Epithelial cell of proximal tubule (primary cell): Measurements from ENCODE around the gene OS9. TPM values are rescaled to one million over a fixed set of nuclear protein-coding genes. Genes with fewer than 3 reads are reported as not detected.
A peak's percentile ranks its signal among the peaks of the same experiment; 100 is the strongest.

Experiments used
- DNase-seq: peaks from one replicate; pipeline ENCODE4 v3.0.0-alpha.2; 2011; ENCODE audit warnings: low read depth
- H3K4me3 ChIP-seq: 2 replicates; pipeline ENCODE4 v1.5.1; 2011; ENCODE audit warnings: low read depth, mild to moderate bottlenecking, low read length
- total RNA-seq: library from RNA; depleted of rRNA; stranded (reverse); fragments of >200 nt; gene quantifications from 2 replicates; pipeline ENCODE4 v1.2.3, GENCODE V29; 2015
- TF ChIP-seq, protein P1 (sequence below): conservative IDR thresholded peaks from 2 replicates; pipeline ENCODE4 v1.5.1; 2012; ENCODE audit warnings: low read depth, mild to moderate bottlenecking, low read length

Gene OS9
- total RNA-seq, 1 donor from 2014 or later, result 101 TPM

DNA sequence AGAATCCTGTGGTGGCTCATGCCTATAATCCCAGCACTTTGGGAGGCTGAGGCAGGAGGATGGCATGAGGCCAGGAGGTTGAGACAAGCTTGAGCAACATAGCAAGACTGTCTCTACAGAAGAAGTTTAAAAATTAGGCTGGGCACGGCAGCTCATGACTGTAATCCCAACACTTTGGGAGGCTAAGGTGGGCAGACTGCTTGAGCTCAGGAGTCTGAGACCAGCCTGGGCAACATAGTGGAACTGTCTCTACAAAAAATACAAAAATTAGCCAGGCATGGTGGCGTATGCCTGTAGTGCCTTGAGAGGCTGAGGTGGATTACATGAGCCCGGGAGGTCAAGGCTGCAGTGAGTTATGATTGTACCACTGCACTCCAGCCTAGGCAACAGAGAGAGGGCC is 73.9 kb downstream of the OS9 start:
- TF ChIP-seq, protein P1, sequence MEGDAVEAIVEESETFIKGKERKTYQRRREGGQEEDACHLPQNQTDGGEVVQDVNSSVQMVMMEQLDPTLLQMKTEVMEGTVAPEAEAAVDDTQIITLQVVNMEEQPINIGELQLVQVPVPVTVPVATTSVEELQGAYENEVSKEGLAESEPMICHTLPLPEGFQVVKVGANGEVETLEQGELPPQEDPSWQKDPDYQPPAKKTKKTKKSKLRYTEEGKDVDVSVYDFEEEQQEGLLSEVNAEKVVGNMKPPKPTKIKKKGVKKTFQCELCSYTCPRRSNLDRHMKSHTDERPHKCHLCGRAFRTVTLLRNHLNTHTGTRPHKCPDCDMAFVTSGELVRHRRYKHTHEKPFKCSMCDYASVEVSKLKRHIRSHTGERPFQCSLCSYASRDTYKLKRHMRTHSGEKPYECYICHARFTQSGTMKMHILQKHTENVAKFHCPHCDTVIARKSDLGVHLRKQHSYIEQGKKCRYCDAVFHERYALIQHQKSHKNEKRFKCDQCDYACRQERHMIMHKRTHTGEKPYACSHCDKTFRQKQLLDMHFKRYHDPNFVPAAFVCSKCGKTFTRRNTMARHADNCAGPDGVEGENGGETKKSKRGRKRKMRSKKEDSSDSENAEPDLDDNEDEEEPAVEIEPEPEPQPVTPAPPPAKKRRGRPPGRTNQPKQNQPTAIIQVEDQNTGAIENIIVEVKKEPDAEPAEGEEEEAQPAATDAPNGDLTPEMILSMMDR, result no peak
- H3K4me3 ChIP-seq, result no peak overlapping the region
- no peak for DNase-seq

DNA sequence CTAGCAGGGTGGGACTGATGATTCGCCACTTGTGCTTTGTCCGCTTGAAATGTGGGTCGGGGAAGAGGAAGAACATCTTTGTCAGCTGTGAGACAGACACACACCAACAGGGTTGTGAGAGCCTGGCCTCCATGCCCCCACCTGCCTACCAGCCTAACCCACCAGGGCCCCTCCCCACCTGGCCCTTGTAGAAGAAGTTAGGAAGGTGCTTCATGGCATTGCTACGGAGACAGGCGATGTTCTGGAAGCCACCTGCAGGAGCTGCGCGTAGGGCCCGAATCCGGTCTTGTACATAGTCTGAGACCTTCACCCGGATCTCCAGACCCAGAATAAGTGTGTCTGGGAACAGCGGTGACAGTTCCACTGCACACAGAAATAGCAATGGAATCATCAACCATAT is 75.7 kb downstream of the OS9 start:
- H3K4me3 ChIP-seq, result no peak overlapping the region
- DNase-seq, result no peak
- TF ChIP-seq, protein P1, result no peak

DNA sequence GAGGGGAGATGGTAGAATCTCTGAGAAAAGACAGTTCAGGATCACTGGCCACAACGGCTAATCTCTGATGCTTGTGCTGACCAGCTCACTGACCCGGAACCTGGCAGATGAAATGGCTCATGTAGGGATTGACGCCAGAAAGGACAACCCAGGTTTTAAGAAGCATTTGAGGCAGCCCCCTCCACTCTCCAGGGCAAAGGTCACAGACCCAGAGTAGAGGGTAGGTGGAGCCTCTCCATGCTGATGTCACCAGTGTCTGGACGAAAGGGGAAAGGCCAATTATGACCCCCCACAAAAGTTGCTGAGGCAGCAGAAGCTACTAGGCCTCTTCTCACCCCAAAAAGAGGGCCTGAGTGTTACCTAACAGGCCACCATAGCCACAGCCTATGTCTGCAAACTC is 76.8 kb downstream of the OS9 start:
- no peak for DNase-seq
- TF ChIP-seq, protein P1, result no peak
- H3K4me3 ChIP-seq, result peak overlapping the region; percentile 76

Other genes with a start within 250 kb of the OS9 start
- 0.29 TPM in 1 of 2 replicates, not detected in the other for gene INHBE, start 238.8 kb upstream of the OS9 start, total RNA-seq
- gene GLI1, start 234.3 kb upstream of the OS9 start, total RNA-seq, result 0.51 TPM in 1 of 2 replicates, not detected in the other
- 0.29 and 1.2 TPM in 2 replicates for gene ARHGAP9, start 214.3 kb upstream of the OS9 start, total RNA-seq
- gene MARS1, start 206.1 kb upstream of the OS9 start, total RNA-seq, result 107 and 151 TPM in 2 replicates
- gene DDIT3, start 173.6 kb upstream of the OS9 start, total RNA-seq, result 13.5 and 20.2 TPM in 2 replicates
- 3.5 and 6.3 TPM in 2 replicates for gene MBD6, start 171.3 kb upstream of the OS9 start, total RNA-seq
- 140 and 202 TPM in 2 replicates for gene DCTN2, start 146.9 kb upstream of the OS9 start, total RNA-seq
- gene KIF5A, start 144.1 kb upstream of the OS9 start, total RNA-seq, result 0.46 and 0.51 TPM in 2 replicates
- 34.2 and 46.6 TPM in 2 replicates for gene PIP4K2C, start 102.9 kb upstream of the OS9 start, total RNA-seq
- 8.0 and 8.1 TPM in 2 replicates for gene DTX3, start 89.3 kb upstream of the OS9 start, total RNA-seq
- 1.3 and 6.2 TPM in 2 replicates for gene ARHGEF25, start 82.7 kb upstream of the OS9 start, total RNA-seq
- 0.14 and 0.69 TPM in 2 replicates for gene B4GALNT1, start 60.9 kb upstream of the OS9 start, total RNA-seq
- under 0.01 TPM in 1 of 2 replicates, not detected in the other for gene AGAP2, start 44.6 kb downstream of the OS9 start, total RNA-seq
- gene TSPAN31, start 50.9 kb downstream of the OS9 start, total RNA-seq, result 31.6 and 40.4 TPM in 2 replicates
- 178 and 363 TPM in 2 replicates for gene CDK4, start 58.2 kb downstream of the OS9 start, total RNA-seq
- gene MARCHF9, start 61.0 kb downstream of the OS9 start, total RNA-seq, result 4.5 and 4.7 TPM in 2 replicates
- 0.87 and 3.6 TPM in 2 replicates for gene CYP27B1, start 72.9 kb downstream of the OS9 start, total RNA-seq
- gene METTL1, start 78.0 kb downstream of the OS9 start, total RNA-seq, result 27.3 and 43.2 TPM in 2 replicates
- gene EEF1AKMT3, start 78.5 kb downstream of the OS9 start, total RNA-seq, result 4.2 and 11.2 TPM in 2 replicates
- 30.6 and 42.8 TPM in 2 replicates for gene TSFM, start 88.7 kb downstream of the OS9 start, total RNA-seq
- gene AVIL, start 124.6 kb downstream of the OS9 start, total RNA-seq, result 0.07 TPM in 1 of 2 replicates, not detected in the other
- 44.7 and 53.1 TPM in 2 replicates for gene CTDSP2, start 152.6 kb downstream of the OS9 start, total RNA-seq
- 8.4 and 19.2 TPM in 2 replicates for gene ATP23, start 247.4 kb downstream of the OS9 start, total RNA-seq